K562 (cell line): ENCODE measurements around the gene IP6K1. TPM values are rescaled to one million over a fixed set of nuclear protein-coding genes. Genes with fewer than 3 reads are reported as not detected.

Experiments used
- ATAC-seq: fragments of 200-7000 bp; cut with Tn5 transposase; 3 replicates; pipeline ENCODE4 v1.9.1; 2020; ENCODE audit warnings: moderate library complexity
- BruUV-seq: library from RNA; stranded (reverse); fragments of 400-500 nt; replicated peaks from 2 replicates; lab custom pipeline; 2021; lab: Mats Ljungman, UMichigan
- CTCF ChIA-PET: fragments of 300-600 bp; formaldehyde crosslinking; extraction: SDS; loops from one replicate; lab custom pipeline; 2021; ENCODE audit warnings: low intra/inter-chr PET ratio; lab: Yijun Ruan, JAX
- POLR2A ChIA-PET: fragments of 300-600, 350-650 bp; sonication (Branson Sonifier 250); formaldehyde crosslinking; extraction: SDS; loops from one replicate; lab custom pipeline; 2021; ENCODE audit warnings: antibody characterized with exemption, inconsistent platforms; lab: Yijun Ruan, JAX
- DNase-seq, 4 experiments: peaks; one replicate each; pipeline versions ENCODE4 v3.0.0 to v3.0.0-alpha.2; 2011 to 2018; ENCODE audit warnings: low spot score in 3 of 4, mixed read lengths in 3 of 4; ENCODE audit errors: extremely low read depth in 1 of 4
- FAIRE-seq: peaks from 2 replicates; lab custom pipeline; 2011; peaks lifted over from hg19 to GRCh38; lab: Jason Lieb, UNC
- H2AFZ ChIP-seq: 2 replicates; pipeline ENCODE4 v1.6.0; 2011; ENCODE audit warnings: low read depth, low read length, control low read depth, inconsistent platforms
- H3K27ac ChIP-seq: fragments of 200-600 bp; 3 replicates; pipeline ENCODE4 v1.8.0; 2011; ENCODE audit warnings: low read depth, mild to moderate bottlenecking, control low read depth, inconsistent platforms, low read length, moderate library complexity, mixed read lengths; ENCODE audit errors: extremely low read depth
- H3K27me3 ChIP-seq, 2 experiments: fragments of 300-600 bp in 1 of 2; 2 replicates in 1 of 2; 3 replicates in 1 of 2; pipeline versions ENCODE4 v1.6.0 to v1.8.0; 2011; ENCODE audit warnings: inconsistent platforms in 2 of 2, low read length in 2 of 2, mild to moderate bottlenecking in 1 of 2, mixed read lengths in 1 of 2, moderate library complexity in 1 of 2; ENCODE audit not compliant: control insufficient read depth in 2 of 2, insufficient read depth in 2 of 2
- H3K36me3 ChIP-seq: fragments of 300-600 bp; 3 replicates; pipeline ENCODE4 v1.8.0; 2011; ENCODE audit warnings: mild to moderate bottlenecking, low read length, inconsistent platforms; ENCODE audit not compliant: control insufficient read depth, insufficient read depth
- H3K4me1 ChIP-seq, 2 experiments: fragments of 200-600 bp in 1 of 2; replicated peaks in 1 of 2; 2 replicates in 1 of 2; 3 replicates in 1 of 2; pipeline versions ENCODE4 v1.5.1 to v1.8.0; 2011; ENCODE audit warnings: inconsistent platforms in 2 of 2, low read length in 2 of 2, mild to moderate bottlenecking in 1 of 2, mixed read lengths in 1 of 2, moderate library complexity in 1 of 2; ENCODE audit not compliant: control insufficient read depth in 2 of 2, insufficient read depth in 2 of 2
- H3K4me2 ChIP-seq: 2 replicates; pipeline ENCODE4 v1.6.1; 2011; ENCODE audit warnings: low read length, control low read depth, inconsistent platforms, mixed read lengths; ENCODE audit not compliant: insufficient read depth
- H3K4me3 ChIP-seq: fragments of 200-600 bp; sonication (generic), shearing (Covaris generic); 2 replicates; pipeline ENCODE4 v1.5.1; 2016; ENCODE audit warnings: control low read depth, inconsistent platforms
- H3K79me2 ChIP-seq: fragments of 200-600 bp; 3 replicates; pipeline ENCODE4 v1.8.0; 2011; ENCODE audit warnings: low read length, inconsistent platforms; ENCODE audit not compliant: control insufficient read depth, insufficient read depth
- H3K9ac ChIP-seq, 2 experiments: 2 replicates each; pipeline versions ENCODE4 v1.6.0 to v1.6.1; 2011; ENCODE audit warnings: low read depth in 2 of 2, low read length in 2 of 2, control low read depth in 1 of 2, inconsistent platforms in 1 of 2, mild to moderate bottlenecking in 1 of 2, mixed read lengths in 1 of 2; ENCODE audit not compliant: insufficient read depth in 1 of 2
- H3K9me1 ChIP-seq: one replicate; pipeline ENCODE4 v1.6.0; 2011; ENCODE audit warnings: inconsistent platforms, mild to moderate bottlenecking, low read length, moderate library complexity; ENCODE audit not compliant: control insufficient read depth, insufficient read depth
- H3K9me3 ChIP-seq: replicated peaks from 2 replicates; pipeline ENCODE4 v1.5.1; 2011; ENCODE audit warnings: low read depth, low read length, inconsistent platforms; ENCODE audit not compliant: control insufficient read depth, insufficient read depth
- H4K20me1 ChIP-seq: replicated peaks from 2 replicates; pipeline ENCODE4 v1.6.1; 2011; ENCODE audit warnings: low read length, inconsistent platforms, mixed read lengths; ENCODE audit not compliant: control insufficient read depth, insufficient read depth
- BCOR ChIP-seq: fragments of 450-650 bp; IDR thresholded peaks from 2 replicates; pipeline ENCODE4 v1.6.1; 2016
- CREB5 ChIP-seq: fragments of 250-450 bp; sonication (Bioruptor Pico); IDR thresholded peaks from 2 replicates; pipeline ENCODE4 v1.5.0; 2020; ENCODE audit warnings: mild to moderate bottlenecking
- ETS1 ChIP-seq: conservative IDR thresholded peaks from 2 replicates; pipeline ENCODE4 v1.6.1; 2011; ENCODE audit warnings: low read depth, mild to moderate bottlenecking, low read length; ENCODE audit not compliant: control insufficient read depth
- ETS2 ChIP-seq: IDR thresholded peaks from 2 replicates; pipeline ENCODE4 v1.6.1; 2016; ENCODE audit warnings: borderline replicate concordance, missing genetic modification characterization, mild to moderate bottlenecking, moderate library complexity, missing compliant biosample characterization; ENCODE audit not compliant: poor library complexity, severe bottlenecking
- ETV6 ChIP-seq, 3 experiments: fragments of 150-350 bp in 1 of 3; sonication (generic) in 1 of 3; formaldehyde crosslinking in 1 of 3; IDR thresholded peaks; 2 replicates each; pipeline versions ENCODE4 v1.6.1 to v1.8.0; 2014 to 2022; ENCODE audit warnings: borderline replicate concordance in 2 of 3, low read depth in 2 of 3, antibody characterized with exemption in 1 of 3, low read length in 1 of 3, mild to moderate bottlenecking in 1 of 3, missing genetic modification reagents in 1 of 3
- EWSR1 ChIP-seq: fragments of 450-650 bp; IDR thresholded peaks from 2 replicates; pipeline ENCODE4 v1.6.1; 2018; ENCODE audit warnings: borderline replicate concordance, mild to moderate bottlenecking, low read depth, moderate library complexity; ENCODE audit not compliant: partially characterized antibody
- FOXA3 ChIP-seq, 2 experiments: fragments of 450-650 bp in 1 of 2; sonication (generic) in 1 of 2; formaldehyde crosslinking; IDR thresholded peaks in 1 of 2; conservative IDR thresholded peaks in 1 of 2; 2 replicates each; pipeline versions ENCODE4 v1.4.0 to v1.8.0; 2020 to 2022; ENCODE audit warnings: mild to moderate bottlenecking in 2 of 2, missing genetic modification reagents in 1 of 2
- PHTF2 ChIP-seq: fragments of 250-450 bp; sonication (Bioruptor Pico); IDR thresholded peaks from 2 replicates; pipeline ENCODE4 v1.5.0; 2021; ENCODE audit warnings: mild to moderate bottlenecking
- RBFOX2 ChIP-seq: fragments of 200-400 bp; formaldehyde crosslinking; IDR thresholded peaks from 2 replicates; pipeline ENCODE4 v1.6.1; 2017; ENCODE audit warnings: low read depth, mild to moderate bottlenecking, low read length, moderate library complexity
- SMAD3 ChIP-seq: fragments of 450-650 bp; formaldehyde crosslinking; conservative IDR thresholded peaks from 2 replicates; pipeline ENCODE4 v1.4.0; 2020; ENCODE audit warnings: mild to moderate bottlenecking
- SUPT5H ChIP-seq: fragments of 450-650 bp; IDR thresholded peaks from 2 replicates; pipeline ENCODE4 v1.6.1; 2016
- ZBTB1 ChIP-seq: sonication (generic); formaldehyde crosslinking; IDR thresholded peaks from 2 replicates; pipeline ENCODE4 v1.8.1; 2023; ENCODE audit warnings: missing genetic modification reagents, low read depth, mild to moderate bottlenecking, borderline replicate concordance
- ZNF717 ChIP-seq: fragments of 250-450 bp; sonication (Bioruptor Pico); IDR thresholded peaks from 2 replicates; pipeline ENCODE4 v1.5.0; 2021
- WGBS: fragments of 100-300 bp; shearing (Covaris generic); methylation state at CpG from one replicate; pipeline ENCODE4 v1.1.6; 2016; ENCODE audit warnings: low coverage, mixed read lengths; ENCODE audit not compliant: insufficient coverage; ENCODE audit errors: missing lambda C conversion rate; 5-methylcytosine and 5-hydroxymethylcytosine counted together
- in situ Hi-C: fragments of 300-500 bp; cut with MboI; formaldehyde crosslinking; loops from 4 replicates; pipeline ENCODE4 v1.15.0; 2018; ENCODE audit warnings: inconsistent platforms, mixed read lengths
- intact Hi-C: fragments of 100-400 bp; cut with micrococcal nuclease; formaldehyde crosslinking; loops from 2 replicates; pipeline ENCODE4 v1.14.2; 2022
- polyA plus RNA-seq, 8 experiments: library from polyadenylated mRNA; depleted of rRNA in 4 of 8; stranded (reverse) in 5 of 8; unstranded in 3 of 8; fragments of >200 nt; fragmentation: Nextera tagmentation in 2 of 8; fragmentation: Illumina TruSeq in 1 of 8; extraction: Ambion mirVana in 2 of 8; extraction: Trizol in 1 of 8; gene quantifications; 2 replicates each; pipeline versions ENCODE4 v1.2.1 to v1.2.3, GENCODE V29; 2011 to 2014; ENCODE audit warnings: inconsistent platforms in 1 of 8, missing spikeins in 1 of 8
- total RNA-seq, 7 experiments: library from RNA; depleted of rRNA in 6 of 7; stranded (reverse); fragments of >200 nt in 6 of 7; fragmentation: Illumina TruSeq in 2 of 7; extraction: Trizol in 2 of 7; gene quantifications; 2 replicates each; pipeline versions ENCODE4 v1.2.1 to v1.2.3, GENCODE V29; 2011 to 2021; ENCODE audit warnings: low replicate concordance in 1 of 7

The IP6K1 gene
- total and polyA plus RNA-seq, 9 of the 15 experiments (the other 6 are each of a cell fraction or from before 2014, with no cell fraction given): 0.46 to 29.2 (median 13.1) TPM

- BruUV-seq: no TSS peak
- FAIRE-seq: no peak
- no peak overlapping the region for H3K27ac ChIP-seq
- no peak for DNase-seq
- no peaks in the 10 kb centered on the region for H3K9me1 ChIP-seq
- H3K9me3 ChIP-seq: no peaks in the 10 kb centered on the region
- no peaks in the 10 kb centered on the region; a peak in 1 of 5 replicates for H3K4me1 ChIP-seq
- no peaks in the 10 kb centered on the region for H4K20me1 ChIP-seq
- no peaks in the 10 kb centered on the region for H3K27me3 ChIP-seq
- H3K36me3 ChIP-seq: peaks cover 18% of the 10 kb centered on the region; the same call in 2 of the 3 replicates
- intact Hi-C loops (no loop called here), in situ Hi-C loops (no loop called here)
- peaks cover 77% of the 10 kb centered on the region for H3K79me2 ChIP-seq
- H3K9ac ChIP-seq: no peak overlapping the region
- no peak overlapping the region for H3K4me2 ChIP-seq
- CTCF ChIA-PET: no interaction called here
- peak; percentile 53 for ATAC-seq
- no peak overlapping the region for H2AFZ ChIP-seq
- no peak overlapping the region for H3K4me3 ChIP-seq
- POLR2A ChIA-PET: interaction anchor here (1.0 kb wide), 1 partner anchor 12 kb away, joined by 3 read pairs; no protein-coding TSS in a partner anchor
- no peak for TF ChIP-seq ZNF717 (CRISPR knock-in tag)
Measured at GRCh38 chr3:49769926-49770325, 16.4 kb downstream of the IP6K1 start.

- ChIA-PET POLR2A (no interaction called here), CTCF (no interaction called here)
- Histone ChIP-seq H3K9me1 (no peaks in the 10 kb centered on the region), H3K4me2 (no peak overlapping the region), H4K20me1 (no peaks in the 10 kb centered on the region), H3K79me2 (peaks cover 77% of the 10 kb centered on the region), H3K4me1 (no peaks in the 10 kb centered on the region; a peak in 1 of 5 replicates), H2AFZ (no peak overlapping the region), H3K36me3 (peaks cover 16% of the 10 kb centered on the region; the same call in 2 of the 3 replicates), H3K9me3 (no peaks in the 10 kb centered on the region), H3K4me3 (no peak overlapping the region), H3K9ac (no peak overlapping the region), H3K27ac (no peak overlapping the region), H3K27me3 (no peaks in the 10 kb centered on the region)
- intact Hi-C loops (no loop called here), in situ Hi-C loops (no loop called here)
- WGBS: 77% methylated on average over 3 of the region's 3 CpGs
- ATAC-seq (no peak), DNase-seq (no peak), FAIRE-seq (no peak)
- no TSS peak for BruUV-seq
- TF ChIP-seq SMAD3 (CRISPR knock-in tag): no peak
- no peak for TF ChIP-seq SUPT5H
- TF ChIP-seq CREB5 (CRISPR knock-in tag): no peak
- TF ChIP-seq PHTF2: no peak
- TF ChIP-seq RBFOX2: no peak
- TF ChIP-seq ETS1: no peak
- TF ChIP-seq ETS2 (tag): no peak
- TF ChIP-seq FOXA3 (CRISPR knock-in tag; conservative IDR thresholded peaks at IDR 0.05 in 1 of 2, IDR thresholded peaks at IDR 0.05 in 1 of 2): no peak
- TF ChIP-seq BCOR: no peak
- no peak for TF ChIP-seq EWSR1
- no peak for TF ChIP-seq ETV6 (IDR thresholded peaks at IDR 0.05; ENCODE audit: borderline replicate concordance in 1 of 2, low read depth in 2 of 2, low read length in 1 of 2)
- TF ChIP-seq ETV6 (CRISPR knock-in tag; IDR thresholded peaks at IDR 0.05; ENCODE audit: borderline replicate concordance): no peak
- TF ChIP-seq ZBTB1: no peak
Measured at GRCh38 chr3:49769286-49769915, 16.9 kb downstream of the IP6K1 start.
